ENCODE results near the gene SLC27A6.

SLC27A6 gene

DNA sequence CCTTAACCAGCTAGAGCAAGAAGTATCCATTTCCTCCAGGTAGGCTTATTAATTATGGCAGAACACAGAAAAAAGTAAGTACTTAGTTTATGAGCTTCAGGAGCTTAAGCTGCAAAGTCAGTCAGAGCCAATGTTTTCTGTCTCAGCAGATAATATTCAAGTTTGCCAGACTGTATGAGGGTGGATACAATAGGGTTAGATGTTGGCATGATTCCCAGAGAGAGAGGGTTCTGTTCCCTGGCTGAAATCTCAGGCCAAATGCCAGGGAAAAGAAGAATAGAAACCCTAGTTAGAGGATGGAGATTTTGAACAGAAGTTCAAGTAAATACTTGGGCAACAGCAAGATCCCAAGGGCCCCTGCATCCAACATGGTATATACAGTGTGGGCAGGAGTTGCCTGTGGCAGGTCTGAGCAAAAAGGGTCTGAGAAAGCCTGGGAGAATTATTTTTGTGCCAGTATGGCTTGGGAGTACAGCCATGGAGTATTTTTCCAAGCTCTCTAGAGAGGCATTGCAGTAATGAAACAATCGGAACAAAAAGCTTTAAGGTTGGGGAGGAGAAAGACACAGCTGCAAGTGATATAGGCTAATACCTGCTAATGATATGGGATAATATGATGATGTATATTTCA is 98.3 kb downstream of the SLC27A6 start:
- no peaks in the 10 kb centered on the region for H3K9me3 Mint-ChIP-seq
- no peaks in the 10 kb centered on the region for H3K36me3 Mint-ChIP-seq
- DNase-seq (no peak), ATAC-seq (replicated peaks) (no peak)
- peaks cover 0 to 4% of the 10 kb centered on the region in 2 donors for H3K27me3 Mint-ChIP-seq
- no peak overlapping the region for H3K27ac Mint-ChIP-seq
- H3K4me3 Mint-ChIP-seq, result no peak overlapping the region
- no peaks in the 10 kb centered on the region for H3K4me1 Mint-ChIP-seq

DNA sequence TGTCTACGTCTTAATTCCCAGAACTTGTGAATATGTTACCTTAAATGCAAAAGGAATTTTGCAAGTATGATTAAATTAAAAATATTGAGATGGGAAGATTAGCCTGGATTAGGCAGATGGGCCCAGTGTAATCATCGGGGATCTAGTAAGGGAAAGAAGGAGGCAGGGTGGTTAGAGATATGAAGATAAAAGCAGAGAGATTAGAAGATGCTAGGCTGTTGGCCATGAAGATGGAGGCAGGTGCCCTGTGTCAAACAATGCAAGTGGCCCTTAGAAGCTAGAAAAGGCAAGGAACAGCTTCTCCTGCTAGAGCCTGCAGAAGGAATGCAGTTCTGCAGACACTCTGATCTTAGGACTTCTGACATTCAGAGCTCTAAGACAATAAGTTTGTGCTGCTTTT is 100.4 kb downstream of the SLC27A6 start:
- DNase-seq (no peak), ATAC-seq (replicated peaks) (no peak)
- H3K27me3 Mint-ChIP-seq, result peaks cover 4% of the 10 kb centered on the region in 2 donors
- H3K36me3 Mint-ChIP-seq, result no peaks in the 10 kb centered on the region
- H3K27ac Mint-ChIP-seq, result no peak overlapping the region
- no peak overlapping the region for H3K4me3 Mint-ChIP-seq
- H3K4me1 Mint-ChIP-seq, result no peaks in the 10 kb centered on the region
- no peaks in the 10 kb centered on the region for H3K9me3 Mint-ChIP-seq

DNA sequence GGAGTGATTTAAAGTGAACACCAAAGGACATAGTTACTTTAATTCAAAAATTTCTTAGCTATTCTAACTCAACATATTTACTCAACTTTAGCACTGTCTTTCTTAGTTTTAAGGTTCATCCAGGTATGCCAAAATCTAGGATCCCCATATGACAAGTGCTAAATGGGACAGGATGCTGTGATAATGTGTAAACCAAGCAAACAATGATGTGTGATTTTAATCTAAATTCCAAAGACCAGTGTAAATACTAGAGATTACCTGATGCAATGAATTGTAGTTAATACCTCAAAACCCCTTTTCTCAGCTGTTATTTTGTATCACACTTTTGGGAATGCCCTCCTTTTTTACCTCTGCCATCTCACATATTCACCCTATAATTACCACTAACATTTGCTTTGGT is 102.5 kb downstream of the SLC27A6 start:
- Mint-ChIP-seq H3K27me3 (peaks cover 4% of the 10 kb centered on the region in 2 donors), H3K36me3 (no peaks in the 10 kb centered on the region), H3K4me3 (no peak overlapping the region), H3K27ac (no peak overlapping the region), H3K4me1 (no peaks in the 10 kb centered on the region), H3K9me3 (no peaks in the 10 kb centered on the region)
- ATAC-seq (replicated peaks) (no peak), DNase-seq (no peak)

DNA sequence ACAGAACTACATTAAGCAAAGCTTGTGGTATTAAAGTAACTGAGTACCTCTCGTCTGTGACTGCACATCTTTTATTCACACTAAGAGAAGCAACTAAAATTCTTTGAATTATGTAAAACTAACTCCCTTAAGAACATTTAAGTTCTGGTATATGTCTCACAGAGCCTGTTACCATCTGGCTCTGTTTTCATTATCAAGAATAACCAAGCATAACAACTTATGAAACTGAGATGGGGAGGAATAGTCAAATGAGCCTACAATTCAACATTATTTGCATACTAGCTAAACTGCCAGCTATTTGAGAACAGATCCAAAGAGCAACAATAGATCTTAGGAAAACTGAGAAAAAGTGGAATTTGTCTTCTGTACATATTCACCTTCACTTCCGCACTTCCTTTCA is 104.0 kb downstream of the SLC27A6 start:
- no peak overlapping the region for H3K4me3 Mint-ChIP-seq
- H3K9me3 Mint-ChIP-seq, result no peaks in the 10 kb centered on the region
- no peaks in the 10 kb centered on the region for H3K4me1 Mint-ChIP-seq
- H3K36me3 Mint-ChIP-seq, result no peaks in the 10 kb centered on the region
- H3K27ac Mint-ChIP-seq, result no peak overlapping the region
- no peak for ATAC-seq (replicated peaks)
- DNase-seq, result no peak
- H3K27me3 Mint-ChIP-seq, result peaks cover 0 to 16% of the 10 kb centered on the region in 2 donors

DNA sequence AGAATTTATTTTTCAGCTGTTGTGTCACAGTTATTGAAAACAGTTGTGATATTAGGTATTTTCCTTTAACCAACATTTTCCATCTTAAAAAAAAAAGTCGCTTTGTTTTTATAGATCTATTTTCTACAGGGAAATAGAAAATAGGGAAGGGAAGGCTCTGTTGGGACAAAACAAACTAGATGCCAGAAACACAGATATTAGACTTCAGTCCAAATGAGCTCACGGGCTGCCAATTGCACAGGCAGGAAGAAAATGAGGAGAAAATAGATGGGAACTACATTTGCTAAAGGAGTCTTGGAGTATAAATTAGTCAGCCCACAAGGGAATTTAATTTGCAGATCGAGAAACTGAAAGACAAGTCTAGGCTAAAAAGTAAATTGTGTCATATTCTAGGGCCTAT is 107.8 kb downstream of the SLC27A6 start:
- Mint-ChIP-seq H3K27ac (no peak overlapping the region), H3K36me3 (no peaks in the 10 kb centered on the region), H3K4me3 (no peak overlapping the region), H3K4me1 (no peaks in the 10 kb centered on the region), H3K27me3 (peaks cover 0 to 20% of the 10 kb centered on the region in 2 donors), H3K9me3 (no peaks in the 10 kb centered on the region)
- DNase-seq (no peak), ATAC-seq (replicated peaks) (no peak)

DNA sequence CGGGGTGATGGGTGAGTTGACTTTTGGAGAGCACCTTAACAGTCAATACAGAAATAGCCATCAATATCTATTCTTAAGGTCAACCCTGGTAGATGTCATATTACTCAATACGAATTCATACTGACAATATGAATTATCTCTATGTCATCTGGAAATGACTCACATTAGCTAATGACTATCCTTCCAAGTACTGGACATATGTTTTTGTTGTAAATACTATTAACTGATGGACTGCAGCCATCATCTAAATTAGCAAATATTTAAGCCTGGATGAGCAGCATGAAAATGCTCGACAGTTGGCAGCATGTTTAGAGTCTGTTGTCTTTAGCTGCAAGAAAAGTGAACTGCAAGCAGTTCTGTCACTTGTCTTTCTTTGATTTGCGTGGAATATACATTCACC is 109.6 kb downstream of the SLC27A6 start:
- no peak overlapping the region for H3K27ac Mint-ChIP-seq
- peaks cover 0 to 16% of the 10 kb centered on the region in 2 donors for H3K27me3 Mint-ChIP-seq
- no peak overlapping the region for H3K4me3 Mint-ChIP-seq
- no peaks in the 10 kb centered on the region for H3K4me1 Mint-ChIP-seq
- DNase-seq, result no peak
- H3K9me3 Mint-ChIP-seq, result no peaks in the 10 kb centered on the region
- no peak for ATAC-seq (replicated peaks)
- no peaks in the 10 kb centered on the region for H3K36me3 Mint-ChIP-seq

DNA sequence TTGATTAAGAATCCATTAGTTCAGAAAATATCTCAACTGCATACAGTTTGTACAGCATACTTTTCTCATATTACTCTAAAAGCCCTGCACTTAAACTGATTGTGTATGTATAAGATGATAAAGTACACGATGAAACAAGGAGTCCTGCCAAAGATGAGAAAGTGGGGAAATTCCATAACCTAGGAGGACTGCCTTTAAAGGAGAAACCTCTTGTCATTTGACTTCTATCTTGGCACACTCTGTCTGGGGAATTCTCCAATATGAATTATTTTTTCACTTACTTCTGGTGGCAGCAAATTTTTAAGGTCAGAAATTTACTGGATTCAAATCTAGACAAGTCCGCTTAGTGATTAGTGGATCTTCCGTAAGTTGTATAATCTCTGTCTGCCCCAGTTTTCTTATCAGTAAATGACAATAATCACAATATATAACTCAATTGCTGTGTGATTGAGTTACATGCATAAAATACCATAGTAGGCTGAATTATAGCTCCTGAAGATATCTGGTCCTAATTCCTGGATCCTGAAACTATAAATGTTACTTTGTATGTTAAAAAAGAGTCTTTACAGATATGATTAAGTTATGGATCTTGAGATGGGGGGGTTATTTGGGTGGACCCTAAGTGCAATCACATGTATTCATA is 112.3 kb downstream of the SLC27A6 start:
- Mint-ChIP-seq H3K27me3 (peaks cover 0 to 16% of the 10 kb centered on the region in 2 donors), H3K4me3 (no peak overlapping the region), H3K9me3 (no peaks in the 10 kb centered on the region), H3K27ac (no peak overlapping the region), H3K36me3 (no peaks in the 10 kb centered on the region), H3K4me1 (no peaks in the 10 kb centered on the region)
- DNase-seq (no peak), ATAC-seq (replicated peaks) (no peak)

DNA sequence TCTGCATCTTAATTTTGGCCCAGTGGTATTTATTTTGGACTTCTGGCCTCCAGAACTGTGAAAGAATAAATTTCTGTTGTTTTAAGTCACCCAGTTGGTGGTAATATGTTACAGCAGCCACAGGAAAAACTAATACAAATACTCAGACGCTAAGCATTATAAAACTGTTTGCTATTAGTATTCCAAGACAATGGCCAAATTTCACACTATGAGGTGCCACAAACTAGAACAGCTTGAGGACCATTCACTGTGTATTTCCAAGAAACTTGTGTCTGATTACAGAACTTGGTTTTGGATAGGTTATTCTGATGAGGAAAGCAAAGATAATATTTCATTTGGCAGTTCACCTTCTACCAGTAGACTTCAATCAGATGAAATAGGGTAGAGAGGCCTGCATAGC is 113.0 kb downstream of the SLC27A6 start:
- no peak for ATAC-seq (replicated peaks)
- peaks cover 1 to 13% of the 10 kb centered on the region in 2 donors for H3K27me3 Mint-ChIP-seq
- H3K36me3 Mint-ChIP-seq, result no peaks in the 10 kb centered on the region
- H3K4me3 Mint-ChIP-seq, result no peak overlapping the region
- H3K9me3 Mint-ChIP-seq, result no peaks in the 10 kb centered on the region
- DNase-seq, result no peak
- H3K4me1 Mint-ChIP-seq, result no peaks in the 10 kb centered on the region
- H3K27ac Mint-ChIP-seq, result no peak overlapping the region

DNA sequence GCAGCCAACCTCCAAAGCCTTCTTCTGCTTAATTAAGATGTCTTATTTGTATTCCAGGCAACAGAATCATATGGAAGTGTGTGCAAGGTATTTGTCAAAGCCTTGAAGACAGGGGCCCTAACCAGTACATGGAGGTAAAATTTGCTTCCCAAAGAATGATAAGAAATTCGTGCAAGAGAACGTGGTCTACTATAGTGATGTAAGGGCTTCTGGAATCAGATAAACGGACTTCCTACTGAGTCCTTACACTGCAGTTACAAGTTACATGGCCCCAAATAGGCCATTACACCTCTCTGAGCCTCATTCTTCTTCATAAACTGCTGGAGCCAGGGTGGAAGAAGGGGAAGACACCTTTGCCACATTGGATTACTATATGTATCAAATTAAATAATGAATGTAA is 113.4 kb downstream of the SLC27A6 start:
- no peaks in the 10 kb centered on the region for H3K9me3 Mint-ChIP-seq
- DNase-seq, result no peak
- no peaks in the 10 kb centered on the region for H3K4me1 Mint-ChIP-seq
- peaks cover 5 to 8% of the 10 kb centered on the region in 2 donors for H3K27me3 Mint-ChIP-seq
- H3K27ac Mint-ChIP-seq, result no peak overlapping the region
- no peaks in the 10 kb centered on the region for H3K36me3 Mint-ChIP-seq
- no peak for ATAC-seq (replicated peaks)
- H3K4me3 Mint-ChIP-seq, result no peak overlapping the region

DNA sequence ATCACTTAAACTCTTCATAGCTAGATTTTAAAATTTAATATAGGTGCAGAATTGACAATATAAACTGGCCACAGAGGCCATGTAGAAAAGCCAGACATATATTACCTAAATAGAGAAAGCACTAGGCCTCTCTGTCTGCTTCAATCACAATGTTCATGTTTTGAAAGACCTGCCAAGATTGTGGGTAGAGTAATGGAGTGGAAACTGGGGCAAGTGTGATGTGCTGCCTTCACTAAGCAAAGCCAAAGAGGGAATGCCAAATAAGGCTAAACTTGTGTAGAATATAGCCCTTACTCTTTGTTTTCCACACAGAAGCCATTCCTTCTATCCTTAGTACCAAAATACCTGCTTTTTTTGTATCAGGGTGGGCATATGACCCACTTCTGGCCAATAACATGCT is 114.2 kb downstream of the SLC27A6 start:
- no peak overlapping the region for H3K4me3 Mint-ChIP-seq
- H3K4me1 Mint-ChIP-seq, result no peaks in the 10 kb centered on the region
- no peak for ATAC-seq (replicated peaks)
- no peak for DNase-seq
- no peaks in the 10 kb centered on the region for H3K9me3 Mint-ChIP-seq
- no peak overlapping the region for H3K27ac Mint-ChIP-seq
- no peaks in the 10 kb centered on the region for H3K36me3 Mint-ChIP-seq
- peaks cover 4 to 8% of the 10 kb centered on the region in 2 donors for H3K27me3 Mint-ChIP-seq

DNA sequence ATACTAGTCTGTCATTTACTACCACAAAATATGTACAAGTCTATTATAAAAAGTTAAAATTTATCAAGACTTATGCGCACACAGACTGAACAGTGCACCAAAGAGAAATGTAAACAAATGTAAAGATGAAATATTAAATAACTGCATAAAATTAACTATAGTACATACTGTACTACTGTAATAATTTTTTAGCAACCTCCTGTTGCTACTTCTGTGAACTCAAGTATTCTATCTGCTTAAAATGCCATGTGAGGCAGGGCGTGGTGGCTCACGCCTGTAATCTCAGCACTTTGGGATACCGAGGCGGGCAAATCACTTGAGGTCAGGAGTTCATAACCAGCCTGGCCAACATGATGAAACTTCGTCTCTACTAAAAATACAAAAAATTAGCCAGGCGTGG is 115.5 kb downstream of the SLC27A6 start:
- Mint-ChIP-seq H3K27me3 (peaks cover 5 to 12% of the 10 kb centered on the region in 2 donors), H3K4me1 (no peaks in the 10 kb centered on the region), H3K4me3 (no peak overlapping the region), H3K9me3 (no peaks in the 10 kb centered on the region), H3K36me3 (no peaks in the 10 kb centered on the region), H3K27ac (no peak overlapping the region)
- DNase-seq (no peak), ATAC-seq (replicated peaks) (no peak)

DNA sequence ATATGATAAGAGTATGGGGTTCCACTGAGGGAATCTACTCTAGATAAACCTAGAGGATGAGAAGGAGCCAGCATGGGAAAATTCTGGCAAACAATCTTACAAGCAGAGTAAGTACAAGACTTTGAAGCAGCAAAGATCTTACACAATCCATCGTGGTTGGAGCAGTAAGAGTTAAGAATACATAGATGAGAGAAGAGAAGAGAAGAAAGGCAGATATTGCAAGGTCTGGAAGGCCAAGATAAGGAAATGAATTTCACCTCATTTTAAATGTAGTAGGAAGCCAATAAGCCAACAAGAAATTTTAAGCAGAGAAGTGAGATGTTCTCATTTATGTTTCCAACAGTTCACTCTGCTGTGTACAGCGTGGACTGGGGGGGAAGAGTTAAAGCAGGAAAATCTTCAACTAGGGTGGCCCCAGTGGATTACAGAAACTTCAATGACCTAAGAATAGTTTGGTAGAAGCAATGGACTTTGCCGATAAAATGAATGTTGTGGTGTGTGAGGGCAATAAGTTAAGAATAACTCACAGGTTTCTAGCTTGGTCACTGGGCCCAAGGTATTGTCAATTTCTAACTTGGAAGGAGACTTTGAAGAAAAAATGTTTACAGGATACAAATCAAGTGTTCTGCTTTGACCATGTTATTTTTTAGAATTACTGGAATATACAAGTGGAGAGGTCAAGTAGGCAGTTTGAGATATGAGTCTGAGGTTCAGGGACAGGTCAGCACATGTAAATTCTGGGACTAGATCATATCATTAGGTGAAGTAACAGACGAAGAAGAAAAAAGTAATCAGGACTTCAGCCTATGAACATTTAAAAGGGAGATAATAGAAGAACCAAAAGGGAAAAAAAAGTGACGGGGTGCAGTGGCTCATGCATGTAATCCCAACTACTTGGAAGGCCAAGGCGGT is 117.2 kb downstream of the SLC27A6 start:
- Mint-ChIP-seq H3K27me3 (peaks cover 15 to 25% of the 10 kb centered on the region in 2 donors), H3K36me3 (no peaks in the 10 kb centered on the region), H3K4me3 (no peak overlapping the region), H3K9me3 (no peaks in the 10 kb centered on the region), H3K27ac (no peak overlapping the region), H3K4me1 (no peaks in the 10 kb centered on the region)
- ATAC-seq (replicated peaks) (no peak), DNase-seq (no peak)

All from stimulated activated naive B cell treated with anti-CD40 and anti-IgM and Interleukin-4, amounts not matched to agents 10 μg/mL and 1 μg/mL and 100 μg/mL, for 72 hours (primary cell).